ENCODE results near the gene ILF3. TPM values are rescaled to one million over a fixed set of nuclear protein-coding genes. Genes with fewer than 3 reads are reported as not detected.
A peak's percentile ranks its signal among the peaks of the same experiment; 100 is the strongest.

ILF3 gene
- total RNA-seq, 2 donors from 2014 or later, result 143 to 271 TPM

GRCh38 chr19:10642473-10643171 lies 11.5 kb upstream of the ILF3 start:
- no peak overlapping the region for H3K4me3 ChIP-seq
- intact Hi-C loops (cut with DNase I), result no loop called here
- H3K27ac ChIP-seq, result no peak overlapping the region
- no peak overlapping the region for H3K9ac ChIP-seq (ENCODE audit: low read depth in 2 of 2, low read length in 2 of 2)
- no peaks in the 10 kb centered on the region for H3K9me3 ChIP-seq
- no peak for DNase-seq
- H3K27me3 ChIP-seq, result no peaks in the 10 kb centered on the region
- TF ChIP-seq, protein P1, sequence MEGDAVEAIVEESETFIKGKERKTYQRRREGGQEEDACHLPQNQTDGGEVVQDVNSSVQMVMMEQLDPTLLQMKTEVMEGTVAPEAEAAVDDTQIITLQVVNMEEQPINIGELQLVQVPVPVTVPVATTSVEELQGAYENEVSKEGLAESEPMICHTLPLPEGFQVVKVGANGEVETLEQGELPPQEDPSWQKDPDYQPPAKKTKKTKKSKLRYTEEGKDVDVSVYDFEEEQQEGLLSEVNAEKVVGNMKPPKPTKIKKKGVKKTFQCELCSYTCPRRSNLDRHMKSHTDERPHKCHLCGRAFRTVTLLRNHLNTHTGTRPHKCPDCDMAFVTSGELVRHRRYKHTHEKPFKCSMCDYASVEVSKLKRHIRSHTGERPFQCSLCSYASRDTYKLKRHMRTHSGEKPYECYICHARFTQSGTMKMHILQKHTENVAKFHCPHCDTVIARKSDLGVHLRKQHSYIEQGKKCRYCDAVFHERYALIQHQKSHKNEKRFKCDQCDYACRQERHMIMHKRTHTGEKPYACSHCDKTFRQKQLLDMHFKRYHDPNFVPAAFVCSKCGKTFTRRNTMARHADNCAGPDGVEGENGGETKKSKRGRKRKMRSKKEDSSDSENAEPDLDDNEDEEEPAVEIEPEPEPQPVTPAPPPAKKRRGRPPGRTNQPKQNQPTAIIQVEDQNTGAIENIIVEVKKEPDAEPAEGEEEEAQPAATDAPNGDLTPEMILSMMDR (IDR thresholded peaks at IDR 0.05), result no peak
- no peaks in the 10 kb centered on the region for H3K4me1 ChIP-seq
- H3K36me3 ChIP-seq, result no peaks in the 10 kb centered on the region

DNA sequence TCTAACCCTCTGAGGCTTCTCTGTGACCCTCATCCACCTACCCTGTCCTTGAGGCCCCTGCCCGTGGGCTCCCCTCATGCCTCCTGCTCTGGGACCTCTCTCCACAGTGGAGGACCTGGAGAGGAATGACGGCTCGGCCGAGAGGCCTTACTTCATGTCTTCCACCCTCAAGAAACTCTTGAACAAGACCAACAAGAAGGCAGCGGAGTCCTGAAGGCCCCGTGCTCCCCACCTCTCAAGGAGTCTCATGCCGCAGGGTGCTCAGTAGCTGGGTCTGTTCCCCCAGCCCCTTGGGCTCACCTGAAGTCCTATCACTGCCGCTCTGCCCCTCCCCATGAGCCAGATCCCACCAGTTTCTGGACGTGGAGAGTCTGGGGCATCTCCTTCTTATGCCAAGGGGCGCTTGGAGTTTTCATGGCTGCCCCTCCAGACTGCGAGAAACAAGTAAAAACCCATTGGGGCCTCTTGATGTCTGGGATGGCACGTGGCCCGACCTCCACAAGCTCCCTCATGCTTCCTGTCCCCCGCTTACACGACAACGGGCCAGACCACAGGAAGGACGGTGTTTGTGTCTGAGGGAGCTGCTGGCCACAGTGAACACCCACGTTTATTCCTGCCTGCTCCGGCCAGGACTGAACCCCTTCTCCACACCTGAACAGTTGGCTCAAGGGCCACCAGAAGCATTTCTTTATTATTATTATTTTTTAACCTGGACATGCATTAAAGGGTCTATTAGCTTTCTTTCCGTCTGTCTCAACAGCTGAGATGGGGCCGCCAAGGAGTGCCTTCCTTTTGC lies 10.8 kb upstream of the ILF3 start:
- DNase-seq, result no peak
- Histone ChIP-seq H3K9ac (ENCODE audit: low read depth in 2 of 2, low read length in 2 of 2) (no peak overlapping the region), H3K4me3 (no peak overlapping the region), H3K27me3 (no peaks in the 10 kb centered on the region), H3K27ac (no peak overlapping the region), H3K9me3 (no peaks in the 10 kb centered on the region), H3K36me3 (no peaks in the 10 kb centered on the region), H3K4me1 (no peaks in the 10 kb centered on the region)
- TF ChIP-seq, protein P1 (IDR thresholded peaks at IDR 0.05), result no peak
- intact Hi-C loops (cut with DNase I), result no loop called here

DNA sequence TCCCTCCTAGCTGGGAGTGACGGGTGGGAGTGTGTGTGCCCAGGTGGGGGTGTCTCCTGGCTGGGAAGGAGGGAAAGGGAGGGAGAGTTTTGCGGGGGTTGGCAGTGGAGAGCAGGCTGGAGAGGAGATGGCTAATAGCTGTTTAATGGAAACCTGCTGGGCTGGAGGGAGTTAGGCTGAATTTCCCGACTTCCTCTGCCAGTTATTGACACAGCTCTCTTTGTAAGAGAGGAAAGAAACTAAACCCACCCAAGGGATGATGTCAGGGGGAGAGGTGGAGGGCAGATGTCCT lies 10.2 kb upstream of the ILF3 start:
- H3K9me3 ChIP-seq, result no peaks in the 10 kb centered on the region
- no peaks in the 10 kb centered on the region for H3K4me1 ChIP-seq
- intact Hi-C loops (cut with DNase I), result loop anchor here (1.0 kb wide), 1 partner anchor 63 kb away; no protein-coding TSS in a partner anchor
- no peak overlapping the region for H3K27ac ChIP-seq
- H3K9ac ChIP-seq (ENCODE audit: low read depth in 2 of 2, low read length in 2 of 2), result no peak overlapping the region
- TF ChIP-seq, protein P1 (IDR thresholded peaks at IDR 0.05), result no peak
- H3K27me3 ChIP-seq, result no peaks in the 10 kb centered on the region
- no peak overlapping the region for H3K4me3 ChIP-seq
- DNase-seq, result no peak
- no peaks in the 10 kb centered on the region for H3K36me3 ChIP-seq

DNA sequence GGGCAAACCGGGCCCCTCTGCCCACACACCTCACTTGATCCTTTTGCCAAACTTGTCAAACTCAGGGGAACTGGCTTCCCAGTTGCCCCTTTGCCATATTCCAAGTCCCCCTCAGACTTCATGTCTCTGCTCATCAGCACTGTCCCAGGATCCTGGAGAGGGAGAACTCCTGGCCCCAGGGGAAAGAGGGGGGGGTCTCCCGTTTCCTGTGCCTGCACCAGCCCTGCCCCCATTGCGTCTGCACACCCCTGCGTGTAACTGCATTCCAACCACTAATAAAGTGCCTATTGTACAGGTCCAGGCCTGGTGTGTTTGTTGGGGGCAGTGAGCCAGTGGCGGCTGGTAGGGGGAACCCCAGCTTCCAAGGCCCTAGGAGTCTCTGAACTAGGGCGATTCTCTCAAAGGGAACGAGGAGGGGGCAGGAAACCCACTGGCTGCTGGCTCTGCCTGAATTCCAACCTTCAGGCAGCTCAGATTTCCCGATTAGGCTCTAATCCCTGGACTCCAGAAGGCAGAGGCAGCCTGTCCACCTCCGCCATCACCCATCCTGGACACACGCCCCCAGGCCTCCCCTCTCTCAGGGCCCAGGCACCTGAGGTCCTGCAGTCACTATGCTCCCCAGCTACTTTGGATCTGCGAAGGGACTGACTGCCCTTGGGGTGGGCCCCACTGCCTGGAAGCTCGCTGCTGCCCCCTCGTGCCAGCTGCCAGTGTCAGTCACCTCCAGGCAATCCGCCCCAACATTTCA lies 9.7 kb upstream of the ILF3 start:
- Histone ChIP-seq H3K27me3 (no peaks in the 10 kb centered on the region), H3K9ac (ENCODE audit: low read depth in 2 of 2, low read length in 2 of 2) (no peak overlapping the region)
- TF ChIP-seq, protein P1 (IDR thresholded peaks at IDR 0.05), result peak; percentile 80

DNA sequence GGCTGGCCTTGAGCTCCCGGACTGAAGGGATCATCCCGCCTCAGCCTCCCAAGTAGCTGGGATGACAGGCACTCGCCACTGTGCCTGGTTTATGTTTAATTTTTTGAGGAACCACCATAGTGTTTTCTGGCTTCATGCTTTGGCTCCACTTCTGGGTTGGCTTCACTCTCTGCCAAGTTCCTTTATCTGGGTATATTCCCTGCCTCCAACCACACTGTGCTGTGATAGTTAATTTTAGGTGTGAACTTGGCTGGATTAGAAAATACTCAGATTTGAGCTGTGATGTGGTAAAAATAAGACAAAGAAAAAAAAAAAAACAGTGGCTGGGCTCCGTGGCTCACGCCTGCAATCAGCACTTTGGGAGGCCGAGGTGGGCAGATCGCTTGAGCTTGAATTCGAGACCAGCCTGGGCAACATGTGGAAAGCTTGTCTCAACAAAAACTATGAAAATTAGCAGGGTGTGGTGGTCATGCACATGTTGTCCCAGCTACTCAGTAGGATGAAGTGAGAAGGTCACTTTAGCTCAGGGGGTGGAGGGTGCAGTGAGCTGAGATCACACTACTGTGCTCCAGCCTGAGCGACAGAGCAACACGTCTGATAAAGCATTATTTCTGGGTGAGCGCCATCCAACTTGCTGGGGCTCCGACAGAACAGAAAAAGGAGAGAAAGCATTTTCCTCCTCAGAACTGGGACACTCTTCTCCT lies 7.5 kb upstream of the ILF3 start:
- DNase-seq, result no peak
- TF ChIP-seq, protein P1 (IDR thresholded peaks at IDR 0.05), result no peak
- intact Hi-C loops (cut with DNase I), result no loop called here
- Histone ChIP-seq H3K4me3 (no peak overlapping the region), H3K4me1 (no peaks in the 10 kb centered on the region), H3K27me3 (no peaks in the 10 kb centered on the region), H3K27ac (no peak overlapping the region), H3K36me3 (no peaks in the 10 kb centered on the region), H3K9ac (ENCODE audit: low read depth in 2 of 2, low read length in 2 of 2) (no peak overlapping the region), H3K9me3 (no peaks in the 10 kb centered on the region)

More for the DNA sequence above, 9.7 kb upstream of the ILF3 start:
- no peaks in the 10 kb centered on the region for H3K36me3 ChIP-seq
- intact Hi-C loops (cut with DNase I), result loop anchor here (1.0 kb wide), 1 partner anchor 63 kb away; no protein-coding TSS in a partner anchor
- H3K4me1 ChIP-seq, result no peaks in the 10 kb centered on the region
- peak; percentile 87 for DNase-seq
- H3K9me3 ChIP-seq, result no peaks in the 10 kb centered on the region
- H3K4me3 ChIP-seq, result no peak overlapping the region
- no peak overlapping the region for H3K27ac ChIP-seq
